CD14-positive monocyte (primary cell): Measurements from ENCODE around the gene KRT85. TPM values are rescaled to one million over a fixed set of nuclear protein-coding genes. Genes with fewer than 3 reads are reported as not detected.

Experiments used
- DNase-seq, 3 donors: peaks; one replicate each; pipeline ENCODE4 v3.0.0-alpha.2; 2011 to 2022
- H2AFZ ChIP-seq: 2 replicates; pipeline ENCODE4 v1.6.0; 2012; ENCODE audit warnings: mild to moderate bottlenecking, low read depth, low read length, inconsistent platforms; ENCODE audit not compliant: insufficient read depth, poor library complexity, severe bottlenecking
- H3K27ac ChIP-seq, 2 donors: 1 replicate in 1 of 2; 2 replicates in 1 of 2; pipeline ENCODE4 v1.5.1; 2012 to 2013; ENCODE audit warnings: low read length in 2 of 2, control low read depth in 1 of 2, inconsistent platforms in 1 of 2, low read depth in 1 of 2, mild to moderate bottlenecking in 1 of 2
- H3K27me3 ChIP-seq, 2 donors: one replicate each; pipeline versions ENCODE4 v1.6.0 to v1.6.1; 2011 to 2013; ENCODE audit warnings: low read length in 2 of 2; ENCODE audit not compliant: control insufficient read depth in 2 of 2, insufficient read depth in 2 of 2
- H3K36me3 ChIP-seq, 2 donors: replicated peaks in 1 of 2; 1 replicate in 1 of 2; 2 replicates in 1 of 2; pipeline versions ENCODE4 v1.5.1 to v1.6.1; 2012 to 2013; ENCODE audit warnings: low read length in 2 of 2, control low read depth in 1 of 2, inconsistent platforms in 1 of 2, mild to moderate bottlenecking in 1 of 2; ENCODE audit not compliant: insufficient read depth in 2 of 2, control insufficient read depth in 1 of 2
- H3K4me1 ChIP-seq, 2 donors: 1 replicate in 1 of 2; 2 replicates in 1 of 2; pipeline versions ENCODE4 v1.5.1 to v1.6.1; 2012 to 2013; ENCODE audit warnings: low read length in 2 of 2, control low read depth in 1 of 2, inconsistent platforms in 1 of 2, mild to moderate bottlenecking in 1 of 2, moderate library complexity in 1 of 2; ENCODE audit not compliant: insufficient read depth in 2 of 2, control insufficient read depth in 1 of 2
- H3K4me2 ChIP-seq: replicated peaks from 2 replicates; pipeline ENCODE3; 2012; ENCODE audit warnings: low read length, moderate library complexity, mild to moderate bottlenecking; ENCODE audit not compliant: poor library complexity, severe bottlenecking; ENCODE audit errors: extremely low read depth
- H3K4me3 ChIP-seq, 3 experiments: fragments of 200-600 bp in 1 of 3; sonication (generic) in 1 of 3; replicated peaks in 1 of 3; 1 replicate in 2 of 3; 2 replicates in 1 of 3; pipeline ENCODE4 v1.5.1; 2011 to 2013; ENCODE audit warnings: low read length in 3 of 3, mild to moderate bottlenecking in 3 of 3, control low read depth in 2 of 3, low read depth in 2 of 3, inconsistent platforms in 1 of 3, moderate library complexity in 1 of 3
- H3K79me2 ChIP-seq: 2 replicates; pipeline ENCODE4 v1.6.0; 2012; ENCODE audit warnings: mild to moderate bottlenecking, control low read depth, inconsistent platforms, low read length, moderate library complexity; ENCODE audit not compliant: insufficient read depth
- H3K9ac ChIP-seq: 2 replicates; pipeline ENCODE4 v1.6.0; 2017; ENCODE audit warnings: low read length, mild to moderate bottlenecking; ENCODE audit not compliant: insufficient read depth, poor library complexity, severe bottlenecking
- H3K9me3 ChIP-seq, 2 donors: replicated peaks in 1 of 2; 1 replicate in 1 of 2; 2 replicates in 1 of 2; pipeline versions ENCODE4 v1.5.1 to v1.6.1; 2012 to 2013; ENCODE audit warnings: low read length in 2 of 2, control low read depth in 1 of 2; ENCODE audit not compliant: control insufficient read depth in 1 of 2, insufficient read depth in 1 of 2
- H4K20me1 ChIP-seq: 2 replicates; pipeline ENCODE4 v1.6.0; 2012; ENCODE audit warnings: mild to moderate bottlenecking, low read length, control low read depth, moderate library complexity; ENCODE audit not compliant: insufficient read depth
- H3K27ac Mint-ChIP-seq, 7 donors: one replicate each; pipeline ENCODE4 v1.8.0; 2020; ENCODE audit warnings: mild to moderate bottlenecking in 7 of 7, mixed read lengths in 7 of 7, moderate library complexity in 6 of 7, inconsistent platforms in 2 of 7
- H3K27me3 Mint-ChIP-seq, 3 donors: one replicate each; pipeline ENCODE4 v1.8.0; 2021 to 2022; ENCODE audit warnings: low read depth in 3 of 3, mild to moderate bottlenecking in 3 of 3, mixed read lengths in 3 of 3, moderate library complexity in 3 of 3, inconsistent platforms in 1 of 3
- H3K36me3 Mint-ChIP-seq, 2 donors: one replicate each; pipeline ENCODE4 v1.8.0; 2020; ENCODE audit warnings: mixed read lengths in 2 of 2, inconsistent platforms in 1 of 2, mild to moderate bottlenecking in 1 of 2
- H3K4me1 Mint-ChIP-seq: one replicate; pipeline ENCODE4 v1.8.0; 2020; ENCODE audit warnings: mild to moderate bottlenecking, mixed read lengths
- H3K4me3 Mint-ChIP-seq, 2 donors: one replicate each; pipeline ENCODE4 v1.8.0; 2020; ENCODE audit warnings: mild to moderate bottlenecking in 2 of 2, mixed read lengths in 2 of 2, moderate library complexity in 1 of 2
- H3K9me3 Mint-ChIP-seq, 7 donors: one replicate each; pipeline ENCODE4 v1.8.0; 2020 to 2022; ENCODE audit warnings: mixed read lengths in 7 of 7, mild to moderate bottlenecking in 6 of 7, moderate library complexity in 6 of 7, inconsistent platforms in 2 of 7
- CTCF ChIP-seq: fragments of 200-600 bp; IDR thresholded peaks from one replicate; pipeline ENCODE4 v1.8.0; 2022; ENCODE audit warnings: antibody characterized with exemption, mild to moderate bottlenecking
- WGBS: methylation state at CpG from one replicate; pipeline ENCODE4 v1.1.5; 2013; ENCODE audit warnings: missing lambda C conversion rate; ENCODE audit not compliant: insufficient coverage; 5-methylcytosine and 5-hydroxymethylcytosine counted together
- intact Hi-C, 2 donors: fragments of 100-400 bp; cut with micrococcal nuclease; formaldehyde crosslinking; loops; one replicate each; pipeline versions ENCODE4 v1.15.0 to v1.15.1; 2023
- polyA plus RNA-seq, 3 donors: library from polyadenylated mRNA; depleted of rRNA in 1 of 3; unstranded in 2 of 3; stranded (reverse) in 1 of 3; fragments of 300-500 nt in 2 of 3; fragments of >200 nt in 1 of 3; fragmentation: Illumina TruSeq in 2 of 3; gene quantifications; 1 replicate in 2 of 3; 2 replicates in 1 of 3; pipeline ENCODE4 v1.2.3, GENCODE V29; 2012 to 2021

KRT85 gene
- polyA plus RNA-seq, 3 donors: not detected

- H3K36me3 Mint-ChIP-seq: no peaks in the 10 kb centered on the region
- intact Hi-C loops: no loop called here
- H3K4me1 Mint-ChIP-seq: no peaks in the 10 kb centered on the region
Observed at GRCh38 chr12:52368508-52368907, 1.2 kb upstream of the KRT85 start.

DNA sequence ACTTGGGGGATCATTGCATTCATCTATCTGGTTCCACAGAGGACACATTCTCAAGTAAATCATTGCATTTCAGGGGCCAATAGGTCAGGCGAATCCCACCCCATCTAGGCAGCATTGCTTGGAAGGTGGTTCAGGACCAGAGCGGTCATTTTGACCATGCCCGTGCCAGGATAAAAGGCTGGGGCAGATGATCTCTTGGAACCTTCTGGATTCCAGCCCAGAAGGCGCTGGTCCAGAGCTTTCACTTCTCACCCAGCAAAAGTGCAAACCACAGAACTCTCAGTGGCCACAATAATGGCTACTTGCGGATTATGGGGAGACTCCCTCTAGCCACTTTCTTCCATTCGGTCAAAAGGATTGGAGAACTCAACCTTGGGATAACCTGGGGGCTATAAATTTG lies 595 bp upstream of the KRT85 start:
- H3K36me3 ChIP-seq: no peaks in the 10 kb centered on the region
- TF ChIP-seq CTCF: no peak
- H4K20me1 ChIP-seq: no peaks in the 10 kb centered on the region
- no peak overlapping the region for H3K4me3 Mint-ChIP-seq
- no peak overlapping the region for H3K27ac ChIP-seq
- H3K4me1 ChIP-seq: no peaks in the 10 kb centered on the region
- no peaks in the 10 kb centered on the region for H3K9me3 ChIP-seq
- no peak overlapping the region for H3K4me3 ChIP-seq
- H3K27me3 Mint-ChIP-seq: peaks cover 8 to 19% (median 9%) of the 10 kb centered on the region in 3 donors
- H3K36me3 Mint-ChIP-seq: no peaks in the 10 kb centered on the region
- H3K4me2 ChIP-seq: no peak overlapping the region
- H3K9me3 Mint-ChIP-seq: no peaks in the 10 kb centered on the region
- H3K4me1 Mint-ChIP-seq: no peaks in the 10 kb centered on the region
- no peak overlapping the region for H2AFZ ChIP-seq
- no peaks in the 10 kb centered on the region for H3K79me2 ChIP-seq
- no peak for DNase-seq
- WGBS: 82% methylated on average over 4 of the region's 6 CpGs
- intact Hi-C loops: no loop called here
- H3K27me3 ChIP-seq: no peaks in the 10 kb centered on the region
- H3K9ac ChIP-seq: no peak overlapping the region
- H3K27ac Mint-ChIP-seq: peak overlapping the region in 1 of 7 donors; percentile 15

More at GRCh38 chr12:52368508-52368907, 1.2 kb upstream of the KRT85 start:
- H3K27ac ChIP-seq: no peak overlapping the region
- no peak overlapping the region for H3K9ac ChIP-seq
- Mint-ChIP-seq H3K27ac (no peak overlapping the region), H3K27me3 (peaks cover 8 to 17% (median 9%) of the 10 kb centered on the region in 3 donors), H3K4me3 (no peak overlapping the region), H3K9me3 (peaks cover 0 to under 1% (median 0%) of the 10 kb centered on the region in 7 donors)
- no peak for TF ChIP-seq CTCF
- no peaks in the 10 kb centered on the region for H4K20me1 ChIP-seq
- no peak overlapping the region for H3K4me2 ChIP-seq
- no peaks in the 10 kb centered on the region for H3K27me3 ChIP-seq
- H2AFZ ChIP-seq: no peak overlapping the region
- H3K79me2 ChIP-seq: no peaks in the 10 kb centered on the region
- H3K36me3 ChIP-seq: no peaks in the 10 kb centered on the region
- H3K4me3 ChIP-seq: no peak overlapping the region
- no peak for DNase-seq
- H3K4me1 ChIP-seq: no peaks in the 10 kb centered on the region
- WGBS: 100% methylated on average over 1 of the region's 3 CpGs
- H3K9me3 ChIP-seq: no peaks in the 10 kb centered on the region
